Measurements from ENCODE around the gene CTNNBIP1. TPM values are rescaled to one million over a fixed set of nuclear protein-coding genes. Genes with fewer than 3 reads are reported as not detected.

CTNNBIP1 gene
- total RNA-seq, 1 experiment from 2014 or later = 31.3 TPM

GRCh38 chr1:9946315-9946714 is 36.2 kb upstream of the CTNNBIP1 start:
- intact Hi-C loops (cut with micrococcal nuclease) = no loop called here
- CTCF ChIA-PET = no interaction called here

GRCh38 chr1:9942939-9943788 is 33.1 kb upstream of the CTNNBIP1 start, which contains the start of the genes LZIC and NMNAT1:
LZIC (minus strand) TSS chr1:9943391; CDS start chr1:9936619, 6,772 bp downstream.
NMNAT1 (plus strand) TSS chr1:9943475; CDS start chr1:9972074, 28,599 bp downstream.
- peaks cover 0 to 5% of the 10 kb centered on the region in 2 experiments; a peak in 1 of 4 replicates for H3K36me3 ChIP-seq (ENCODE audit: control insufficient read depth in 1 of 2, insufficient read depth in 2 of 2, low read length in 2 of 2)
- H3K4me3 ChIP-seq (replicated peaks in 1 of 2; ENCODE audit: low read depth in 1 of 2, low read length in 2 of 2) = peak within 1 kb of the TSS; percentile 84 to 90
- intact Hi-C loops (cut with micrococcal nuclease) = loop anchor here (1.0 to 2.0 kb wide), 6 partner anchors 32 to 316 kb away; partner anchors contain the start of genes CTNNBIP1 and UBE4B
- peaks cover 14% of the 10 kb centered on the region for H3K79me2 ChIP-seq (ENCODE audit: insufficient read depth, low read length)
- peaks cover 4 to 6% of the 10 kb centered on the region in 2 experiments; a peak in 2 of 4 replicates for H3K4me1 ChIP-seq (ENCODE audit: control insufficient read depth in 1 of 2, insufficient read depth in 2 of 2, low read length in 2 of 2)
- no peaks in the 10 kb centered on the region for H3K9me2 ChIP-seq (ENCODE audit: insufficient read depth)
- POLR2A ChIA-PET = interaction anchor here (0.7 to 2.4 kb wide), 8 partner anchors 15 to 90 kb away, joined by 3 to 11 read pairs (median 4); partner anchors contain the start of gene UBE4B
- RAD21 ChIA-PET (ENCODE audit: low non-redundant PET in 1 of 2, low total read pairs in 2 of 2, uncharacterized antibody in 2 of 2, unreplicated experiment in 2 of 2) = no interaction called here
- peak within 1 kb of the TSS; percentile 36 for H2AFZ ChIP-seq (ENCODE audit: low read depth, low read length, poor library complexity, severe bottlenecking)
- CTCF ChIA-PET = interaction anchor here (0.7 to 1.9 kb wide), 6 partner anchors 32 to 210 kb away, joined by 3 to 8 read pairs (median 4); no protein-coding TSS in a partner anchor
- DNase-seq (ENCODE audit: low read depth, low spot score) (peak; percentile 88), ATAC-seq (peak; percentile 93)
- H4K20me1 ChIP-seq (ENCODE audit: insufficient read depth) = no peaks in the 10 kb centered on the region
- H3K27me3 ChIP-seq (ENCODE audit: insufficient read depth, low read length) = no peaks in the 10 kb centered on the region
- H3K27ac ChIP-seq (ENCODE audit: low read depth, low read length) = peak within 1 kb of the TSS; percentile 83
- no peaks in the 10 kb centered on the region for H3K9me3 ChIP-seq (ENCODE audit: control insufficient read depth in 1 of 2, insufficient read depth in 1 of 2, low read depth in 1 of 2, low read length in 2 of 2)
- H3K4me2 ChIP-seq (ENCODE audit: low read length) = peak within 1 kb of the TSS; percentile 79
- BruUV-seq (replicated peaks) = no TSS peak
- peak within 1 kb of the TSS; percentile 97 for H3K9ac ChIP-seq (ENCODE audit: low read length)
- TF ChIP-seq SRF (IDR thresholded peaks at IDR 0.05; ENCODE audit: low read depth) (peak; percentile 82; the same call in 1 of the 2 replicates), SIN3A (IDR thresholded peaks at IDR 0.05; ENCODE audit: low read depth) (peak; percentile 94), ELF1 (IDR thresholded peaks at IDR 0.05; ENCODE audit: borderline replicate concordance, low read depth) (no peak), MAX (IDR thresholded peaks at IDR 0.05) (peak; percentile 83), ATF3 (IDR thresholded peaks at IDR 0.05) (no peak), RAD21 (IDR thresholded peaks at IDR 0.05; ENCODE audit: low read depth) (no peak; the same call in 1 of the 2 replicates), ZFX (IDR thresholded peaks at IDR 0.05) (peak; percentile 96), CBX3 (IDR thresholded peaks at IDR 0.05; ENCODE audit: low read depth) (peak; percentile 98), EZH2phosphoT487 (IDR thresholded peaks at IDR 0.05; ENCODE audit: borderline replicate concordance) (no peak), YY1 (IDR thresholded peaks at IDR 0.05; ENCODE audit: extremely low read depth, insufficient replicate concordance, low read depth, low read length) (peak; percentile 75), REST (IDR thresholded peaks at IDR 0.05; ENCODE audit: low read depth) (no peak)

More at GRCh38 chr1:9946315-9946714, 36.2 kb upstream of the CTNNBIP1 start:
- no peaks in the 10 kb centered on the region for H3K9me3 ChIP-seq (ENCODE audit: control insufficient read depth in 1 of 2, insufficient read depth in 1 of 2, low read depth in 1 of 2, low read length in 2 of 2)
- peaks cover 8 to 15% of the 10 kb centered on the region in 2 experiments; a peak in 3 of 4 replicates for H3K4me1 ChIP-seq (ENCODE audit: control insufficient read depth in 1 of 2, insufficient read depth in 2 of 2, low read length in 2 of 2)
- ChIA-PET RAD21 (ENCODE audit: low non-redundant PET in 1 of 2, low total read pairs in 2 of 2, uncharacterized antibody in 2 of 2, unreplicated experiment in 2 of 2) (no interaction called here), POLR2A (no interaction called here)
- no peaks in the 10 kb centered on the region for H3K9me2 ChIP-seq (ENCODE audit: insufficient read depth)
- H3K36me3 ChIP-seq (ENCODE audit: control insufficient read depth in 1 of 2, insufficient read depth in 2 of 2, low read length in 2 of 2) = no peaks in the 10 kb centered on the region
- peaks cover 14% of the 10 kb centered on the region for H3K79me2 ChIP-seq (ENCODE audit: insufficient read depth, low read length)
- no peak overlapping the region for H3K9ac ChIP-seq (ENCODE audit: low read length)
- H3K27me3 ChIP-seq (ENCODE audit: insufficient read depth, low read length) = no peaks in the 10 kb centered on the region
- TF ChIP-seq TCF7L2 (IDR thresholded peaks at IDR 0.05; ENCODE audit: borderline replicate concordance, extremely low read depth, insufficient read depth, insufficient read length) (no peak), ATF3 (IDR thresholded peaks at IDR 0.05) (no peak), ELF1 (IDR thresholded peaks at IDR 0.05; ENCODE audit: borderline replicate concordance, low read depth) (no peak), EGR1 (IDR thresholded peaks at IDR 0.05; ENCODE audit: low read depth) (no peak), YY1 (IDR thresholded peaks at IDR 0.05; ENCODE audit: extremely low read depth, insufficient replicate concordance, low read depth, low read length) (no peak), CEBPB (IDR thresholded peaks at IDR 0.05; ENCODE audit: low read depth) (no peak)
- H3K27ac ChIP-seq (ENCODE audit: low read depth, low read length) = no peak overlapping the region
- no peak overlapping the region for H3K4me3 ChIP-seq (replicated peaks in 1 of 2; ENCODE audit: low read depth in 1 of 2, low read length in 2 of 2)
- H4K20me1 ChIP-seq (ENCODE audit: insufficient read depth) = no peaks in the 10 kb centered on the region
- DNase-seq (ENCODE audit: low read depth, low spot score) (no peak), ATAC-seq (no peak)
- H2AFZ ChIP-seq (ENCODE audit: low read depth, low read length, poor library complexity, severe bottlenecking) = no peak overlapping the region
- H3K4me2 ChIP-seq (ENCODE audit: low read length) = no peak overlapping the region
- no TSS peak for BruUV-seq (replicated peaks)

All from HCT116 (cell line).